ENCODE measurements around the gene ARHGAP6.

ARHGAP6 gene

DNA sequence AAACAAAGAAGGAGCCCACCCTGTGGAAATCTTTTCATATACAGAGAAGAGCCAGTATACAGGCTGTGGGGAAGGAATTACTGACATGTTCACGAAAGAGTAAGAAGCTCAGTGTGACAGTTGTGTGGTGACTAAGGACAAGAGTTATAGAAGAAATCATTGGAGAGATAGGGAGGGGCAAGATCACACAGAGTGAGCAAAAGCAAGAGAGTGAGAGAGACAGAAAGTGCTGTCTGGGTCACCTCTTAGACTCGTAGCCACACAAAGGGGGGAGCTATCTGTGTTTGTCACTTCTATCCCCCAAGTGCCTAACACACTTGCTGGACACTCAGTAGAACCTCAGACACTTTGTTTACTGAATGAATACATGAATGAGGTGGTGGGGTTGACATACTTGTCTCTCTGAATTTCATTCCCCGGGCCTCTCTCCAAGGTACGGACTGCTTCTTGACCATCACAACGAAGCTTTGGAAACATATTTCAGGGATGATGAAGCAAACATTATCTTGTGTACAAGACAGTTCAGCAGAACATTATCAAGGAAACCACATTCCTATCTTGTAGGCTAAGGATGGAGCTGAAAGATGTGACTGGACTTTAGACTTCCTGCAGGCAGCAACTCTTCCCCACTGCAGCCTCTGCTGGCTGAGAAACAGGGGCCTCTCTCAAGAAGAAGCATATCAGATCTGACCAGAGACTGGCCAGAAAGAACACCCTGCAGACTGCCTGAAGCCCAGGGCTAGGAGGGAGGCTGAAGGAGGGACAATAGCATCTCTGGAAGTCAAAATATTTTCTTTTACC lies 204.3 kb downstream of the ARHGAP6 start:
- no peak for DNase-seq (ENCODE audit: low read depth, low spot score)

- no peak for DNase-seq (ENCODE audit: low read depth, low spot score)
Observed at GRCh38 chrX:11460347-11460746, 205.4 kb downstream of the ARHGAP6 start.

- no peak for DNase-seq (ENCODE audit: low read depth, low spot score)
Observed at GRCh38 chrX:11458170-11458569, 207.6 kb downstream of the ARHGAP6 start.

- DNase-seq (ENCODE audit: low read depth, low spot score): no peak
Observed at GRCh38 chrX:11451151-11451550, 214.6 kb downstream of the ARHGAP6 start.

- DNase-seq (ENCODE audit: low read depth, low spot score): no peak
Observed at GRCh38 chrX:11450354-11450753, 215.4 kb downstream of the ARHGAP6 start.

DNA sequence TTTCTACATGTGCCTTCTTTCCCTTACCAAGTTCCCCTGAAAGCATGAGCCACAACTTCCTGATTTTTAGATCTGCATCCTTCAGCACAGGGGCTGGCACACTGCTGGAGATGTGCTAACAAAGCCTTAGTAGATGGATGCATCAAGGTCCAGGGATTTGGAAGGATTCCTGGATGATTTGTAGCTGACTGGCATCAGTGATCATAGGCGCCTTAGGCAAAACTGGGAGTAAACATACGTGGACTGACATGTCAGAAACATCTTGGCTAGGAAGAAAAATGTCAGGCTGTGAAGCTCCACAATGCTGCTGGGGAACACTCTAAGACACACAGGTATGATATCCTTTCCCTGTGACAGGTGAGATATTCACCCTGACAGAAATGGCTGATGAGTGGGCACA lies 216.1 kb downstream of the ARHGAP6 start:
- no peak for DNase-seq (ENCODE audit: low read depth, low spot score)

DNA sequence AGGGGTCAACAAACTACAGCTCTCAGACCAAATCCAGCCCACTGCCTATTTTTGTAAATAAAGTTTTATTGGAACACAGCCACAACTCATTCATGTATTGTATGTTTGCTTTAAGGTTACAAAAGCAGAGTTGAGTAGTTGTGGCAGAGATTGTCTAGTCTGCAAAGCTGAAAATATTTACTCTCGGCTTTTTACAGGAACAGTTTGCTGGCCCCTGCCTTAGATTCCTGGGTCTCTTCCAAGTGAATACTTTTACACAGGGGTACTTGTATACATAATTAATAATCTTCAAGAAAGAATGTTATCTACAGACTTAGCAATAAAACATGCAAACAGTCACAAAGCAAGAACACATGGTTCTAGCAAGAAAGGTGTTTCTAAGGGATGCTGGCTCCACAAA lies 218.3 kb downstream of the ARHGAP6 start:
- DNase-seq (ENCODE audit: low read depth, low spot score): no peak

GRCh38 chrX:11446949-11447348 lies 218.8 kb downstream of the ARHGAP6 start:
- no peak for DNase-seq (ENCODE audit: low read depth, low spot score)

DNA sequence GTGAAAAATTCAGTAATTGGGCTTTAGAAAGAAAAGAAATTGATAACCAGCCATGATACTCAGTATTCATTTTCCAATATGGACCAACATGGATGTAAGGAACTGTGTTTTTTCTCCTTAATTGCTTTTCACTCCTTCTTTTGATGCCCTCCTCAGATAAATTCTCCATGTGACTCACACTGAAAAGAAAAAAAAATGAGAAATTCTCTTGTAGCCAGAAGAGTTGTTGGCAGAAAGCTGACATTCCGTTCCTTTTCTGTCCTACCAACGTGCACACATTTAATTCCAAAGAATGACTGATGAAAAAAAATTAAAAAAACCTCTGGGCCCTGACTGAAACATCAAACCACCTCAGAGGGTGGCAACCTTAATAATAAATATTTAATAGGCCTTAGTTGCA lies 219.4 kb downstream of the ARHGAP6 start:
- DNase-seq (ENCODE audit: low read depth, low spot score): no peak

GRCh38 chrX:11445540-11445939 lies 220.2 kb downstream of the ARHGAP6 start:
- no peak for DNase-seq (ENCODE audit: low read depth, low spot score)

DNA sequence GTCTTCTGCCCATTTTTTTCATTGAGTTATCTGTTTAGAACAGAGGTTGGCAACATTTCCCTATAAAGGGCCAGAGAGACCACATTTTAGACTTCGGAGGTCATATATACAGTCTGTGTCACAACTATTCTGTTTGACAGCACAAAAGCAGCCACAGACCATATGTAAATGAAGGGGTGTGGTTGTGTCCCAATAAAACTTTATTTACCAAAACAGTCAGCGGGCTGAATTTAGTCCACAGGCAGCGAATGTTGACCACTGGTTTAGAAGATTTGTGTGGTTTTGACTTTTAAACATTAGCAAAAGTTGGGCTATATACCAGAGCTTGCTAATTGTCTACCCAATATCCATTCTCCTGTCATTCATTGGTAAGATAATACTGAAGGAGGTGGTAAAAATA lies 221.7 kb downstream of the ARHGAP6 start:
- DNase-seq (ENCODE audit: low read depth, low spot score): no peak

DNA sequence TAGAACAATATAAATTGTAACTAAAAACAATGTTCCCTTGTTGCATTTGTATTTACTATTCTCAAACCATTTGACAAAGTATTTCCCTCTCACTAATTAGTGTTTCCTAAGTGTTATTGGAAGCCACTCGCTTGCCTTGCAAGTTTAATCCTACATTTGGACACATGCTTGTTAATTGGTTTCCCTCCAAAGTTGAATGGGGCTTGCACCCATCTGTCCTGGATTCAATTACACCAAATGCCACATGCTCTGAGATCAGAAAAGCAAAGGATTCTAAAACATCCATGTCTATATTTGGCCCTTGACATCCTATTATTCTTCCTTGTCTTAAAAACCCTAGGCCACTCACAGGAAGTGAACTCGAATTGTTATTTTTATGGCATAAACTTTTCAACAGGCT lies 225.9 kb downstream of the ARHGAP6 start:
- no peak for DNase-seq (ENCODE audit: low read depth, low spot score)

- DNase-seq (ENCODE audit: low read depth, low spot score): no peak
Observed at GRCh38 chrX:11438767-11439166, 227.0 kb downstream of the ARHGAP6 start.

GRCh38 chrX:11438380-11438723 lies 227.4 kb downstream of the ARHGAP6 start:
- no peak for DNase-seq (ENCODE audit: low read depth, low spot score)

- DNase-seq (ENCODE audit: low read depth, low spot score): no peak
Observed at GRCh38 chrX:11437642-11438379, 227.9 kb downstream of the ARHGAP6 start.

- no peak for DNase-seq (ENCODE audit: low read depth, low spot score)
Observed at GRCh38 chrX:11435568-11435967, 230.2 kb downstream of the ARHGAP6 start.

GRCh38 chrX:11434607-11435006 lies 231.1 kb downstream of the ARHGAP6 start:
- no peak for DNase-seq (ENCODE audit: low read depth, low spot score)

- no peak for DNase-seq (ENCODE audit: low read depth, low spot score)
Observed at GRCh38 chrX:11431786-11432185, 233.9 kb downstream of the ARHGAP6 start.

DNA sequence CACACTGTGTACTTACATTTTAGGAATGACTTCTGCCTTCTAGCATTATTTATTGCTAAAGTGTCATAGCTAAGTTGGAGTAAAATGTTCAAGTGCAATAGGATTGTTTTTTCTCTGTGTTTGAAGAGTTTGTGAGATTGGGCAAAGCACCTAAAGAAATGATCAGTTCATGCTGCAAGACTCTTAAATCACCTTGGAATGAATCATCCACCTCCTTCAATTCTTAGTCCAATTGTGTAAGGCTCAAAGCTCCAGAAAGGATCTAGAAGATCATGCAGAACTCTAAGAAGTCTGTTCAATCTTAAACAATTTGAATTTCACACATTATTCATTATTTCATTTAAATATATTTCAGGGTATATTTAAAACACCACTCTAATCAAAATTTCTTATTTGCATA lies 235.4 kb downstream of the ARHGAP6 start:
- no peak for DNase-seq (ENCODE audit: low read depth, low spot score)

- no peak for DNase-seq (ENCODE audit: low read depth, low spot score)
Observed at GRCh38 chrX:11429538-11430085, 236.1 kb downstream of the ARHGAP6 start.

- no peak for DNase-seq (ENCODE audit: low read depth, low spot score)
Observed at GRCh38 chrX:11427453-11428071, 238.2 kb downstream of the ARHGAP6 start.

- no peak for DNase-seq (ENCODE audit: low read depth, low spot score)
Observed at GRCh38 chrX:11426712-11427452, 238.8 kb downstream of the ARHGAP6 start.
